HepG2 (cell line): ENCODE measurements around the gene NAA38. TPM values are rescaled to one million over a fixed set of nuclear protein-coding genes. Genes with fewer than 3 reads are reported as not detected.
A peak's percentile ranks its signal among the peaks of the same experiment; 100 is the strongest.

Experiments
- BCL6 ChIP-seq: IDR thresholded peaks from 2 replicates; pipeline ENCODE4 v1.6.1; 2016; ENCODE audit warnings: missing genetic modification reagents, missing compliant biosample characterization
- IRF9 ChIP-seq: sonication (generic); formaldehyde crosslinking; IDR thresholded peaks from 2 replicates; pipeline ENCODE4 v1.8.0; 2022; ENCODE audit warnings: missing genetic modification reagents, mild to moderate bottlenecking, borderline replicate concordance
- KDM2A ChIP-seq: sonication (generic); formaldehyde crosslinking; IDR thresholded peaks from 2 replicates; pipeline ENCODE4 v1.4.0; 2020; ENCODE audit warnings: low read depth, missing genetic modification reagents, borderline replicate concordance
- KDM5B ChIP-seq: sonication (generic); formaldehyde crosslinking; IDR thresholded peaks from 2 replicates; pipeline ENCODE4 v1.4.0; 2020; ENCODE audit warnings: missing genetic modification reagents, mild to moderate bottlenecking, borderline replicate concordance
- KLF11 ChIP-seq: IDR thresholded peaks from 2 replicates; pipeline ENCODE4 v1.6.1; 2016; ENCODE audit warnings: missing compliant biosample characterization
- MIXL1 ChIP-seq: IDR thresholded peaks from 2 replicates; pipeline ENCODE4 v1.6.1; 2016
- NFAT5 ChIP-seq: sonication (generic); formaldehyde crosslinking; IDR thresholded peaks from 2 replicates; pipeline ENCODE4 v1.4.0; 2020; ENCODE audit warnings: missing genetic modification reagents
- NR2F6 ChIP-seq, 2 experiments: IDR thresholded peaks; 2 replicates each; pipeline ENCODE4 v1.6.1; 2016; ENCODE audit warnings: antibody characterized with exemption in 1 of 2, mild to moderate bottlenecking in 1 of 2
- PATZ1 ChIP-seq: sonication (generic); formaldehyde crosslinking; IDR thresholded peaks from 2 replicates; pipeline ENCODE4 v1.4.0; 2020; ENCODE audit warnings: missing genetic modification reagents
- RXRB ChIP-seq: IDR thresholded peaks from 2 replicates; pipeline ENCODE4 v1.6.1; 2016; ENCODE audit warnings: borderline replicate concordance, missing genetic modification reagents, missing compliant biosample characterization
- TEAD3 ChIP-seq: optimal IDR thresholded peaks from 2 replicates; pipeline ENCODE3; 2016; ENCODE audit warnings: borderline replicate concordance
- ZFX ChIP-seq: sonication (generic); formaldehyde crosslinking; IDR thresholded peaks from 2 replicates; pipeline ENCODE4 v1.4.0; 2020; ENCODE audit warnings: mild to moderate bottlenecking, low read depth, missing genetic modification reagents, moderate library complexity
- ZNF33A ChIP-seq: sonication (generic); formaldehyde crosslinking; IDR thresholded peaks from 2 replicates; pipeline ENCODE4 v1.5.1; 2020; ENCODE audit warnings: missing genetic modification reagents, mild to moderate bottlenecking, moderate library complexity, borderline replicate concordance
- ZNF687 ChIP-seq: sonication (generic); formaldehyde crosslinking; IDR thresholded peaks from 2 replicates; pipeline ENCODE4 v1.5.1; 2020; ENCODE audit warnings: mild to moderate bottlenecking, missing genetic modification reagents, moderate library complexity
- ZNF724P ChIP-seq: sonication (generic); formaldehyde crosslinking; IDR thresholded peaks from 2 replicates; pipeline ENCODE4 v1.8.0; 2022; ENCODE audit warnings: missing genetic modification reagents, borderline replicate concordance
- ZSCAN21 ChIP-seq: sonication (generic); formaldehyde crosslinking; IDR thresholded peaks from 2 replicates; pipeline ENCODE4 v1.8.0; 2022; ENCODE audit warnings: mild to moderate bottlenecking, missing genetic modification reagents, moderate library complexity, borderline replicate concordance
- polyA plus RNA-seq, 8 experiments: library from polyadenylated mRNA; depleted of rRNA in 3 of 8; stranded (reverse) in 7 of 8; unstranded in 1 of 8; fragments of >200 nt; fragmentation: Illumina TruSeq in 4 of 8; extraction: Trizol in 4 of 8; gene quantifications; 2 replicates each; pipeline versions ENCODE4 v1.2.1 to v1.2.3, GENCODE V29; 2011 to 2016; ENCODE audit warnings: low read depth in 4 of 8, missing spikeins in 1 of 8, mixed read lengths in 1 of 8; ENCODE audit not compliant: insufficient read depth in 1 of 8
- total RNA-seq, 5 experiments: library from RNA; depleted of rRNA; stranded (reverse); fragments of >200 nt; fragmentation: Illumina TruSeq; extraction: Trizol; gene quantifications; 2 replicates each; pipeline ENCODE4 v1.2.3, GENCODE V29; 2016; ENCODE audit warnings: low read depth in 1 of 5

Gene NAA38
- total and polyA plus RNA-seq, 2 of the 13 experiments (the other 11 are each of a cell fraction or from before 2014, with no cell fraction given) = 46.9 to 91.6 TPM

- TF ChIP-seq ZFX (no peak), ZNF724P (no peak), MIXL1 (CRISPR knock-in tag) (peak; percentile 19; the same call in 1 of the 2 replicates), ZNF687 (peak; percentile 61), KLF11 (CRISPR knock-in tag) (no peak), RXRB (CRISPR knock-in tag) (peak; percentile 74), NFAT5 (CRISPR knock-in tag) (no peak), BCL6 (CRISPR knock-in tag) (peak; percentile 72), PATZ1 (CRISPR knock-in tag) (peak; percentile 40; the same call in 1 of the 2 replicates), IRF9 (no peak), ZSCAN21 (0 out of 2 replicates have a peak, but pooled peaks have one; percentile 38), ZNF33A (CRISPR knock-in tag) (no peak), KDM2A (CRISPR knock-in tag) (peak; percentile 46; the same call in 1 of the 2 replicates), KDM5B (no peak), NR2F6 (IDR thresholded peaks at IDR 0.05) (peak; percentile 68), NR2F6 (CRISPR knock-in tag; IDR thresholded peaks at IDR 0.05) (peak; percentile 78), TEAD3 (CRISPR knock-in tag) (peak; percentile 15)
Measured at GRCh38 chr17:7889166-7889955, 32.0 kb upstream of the NAA38 start (continued).
